ENCODE results near the gene EFCAB13.
"Not testable (repeated sequence)": the region's sequence is repeated elsewhere in the genome, so short reads cannot be mapped to it uniquely, and the experiment has no call there.

The EFCAB13 gene

DNA sequence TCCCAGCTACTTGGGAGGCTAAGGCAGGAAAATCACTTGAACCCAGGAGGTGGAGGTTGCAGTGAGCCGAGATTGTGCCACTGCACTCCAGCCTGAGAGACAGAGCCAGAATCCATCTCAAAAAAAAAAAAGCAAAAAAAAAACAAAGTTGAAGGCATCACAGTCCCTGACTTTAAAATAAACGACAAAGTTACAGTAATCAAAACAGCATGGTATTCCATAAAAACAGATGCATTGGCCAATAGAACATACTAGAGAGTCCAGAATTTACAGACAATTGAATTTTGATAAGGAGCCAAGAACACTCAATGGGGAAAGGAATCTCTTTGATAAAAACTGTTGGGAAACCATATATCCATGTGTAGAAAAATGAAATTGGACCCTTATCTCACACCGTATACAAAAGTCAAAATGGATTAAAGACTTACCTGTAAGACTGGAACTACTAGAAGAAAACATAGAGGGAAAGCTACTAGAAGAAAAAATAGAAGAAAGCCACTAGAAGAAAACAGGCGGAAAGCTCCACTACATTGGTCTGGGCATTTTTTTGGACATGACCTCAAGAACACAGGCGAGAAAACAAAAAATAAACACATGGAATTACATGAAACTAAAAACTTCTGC is 2.8 kb upstream of the EFCAB13 start:
- no peaks in the 10 kb centered on the region for H3K4me1 ChIP-seq (ENCODE audit: insufficient read depth, low read length)

DNA sequence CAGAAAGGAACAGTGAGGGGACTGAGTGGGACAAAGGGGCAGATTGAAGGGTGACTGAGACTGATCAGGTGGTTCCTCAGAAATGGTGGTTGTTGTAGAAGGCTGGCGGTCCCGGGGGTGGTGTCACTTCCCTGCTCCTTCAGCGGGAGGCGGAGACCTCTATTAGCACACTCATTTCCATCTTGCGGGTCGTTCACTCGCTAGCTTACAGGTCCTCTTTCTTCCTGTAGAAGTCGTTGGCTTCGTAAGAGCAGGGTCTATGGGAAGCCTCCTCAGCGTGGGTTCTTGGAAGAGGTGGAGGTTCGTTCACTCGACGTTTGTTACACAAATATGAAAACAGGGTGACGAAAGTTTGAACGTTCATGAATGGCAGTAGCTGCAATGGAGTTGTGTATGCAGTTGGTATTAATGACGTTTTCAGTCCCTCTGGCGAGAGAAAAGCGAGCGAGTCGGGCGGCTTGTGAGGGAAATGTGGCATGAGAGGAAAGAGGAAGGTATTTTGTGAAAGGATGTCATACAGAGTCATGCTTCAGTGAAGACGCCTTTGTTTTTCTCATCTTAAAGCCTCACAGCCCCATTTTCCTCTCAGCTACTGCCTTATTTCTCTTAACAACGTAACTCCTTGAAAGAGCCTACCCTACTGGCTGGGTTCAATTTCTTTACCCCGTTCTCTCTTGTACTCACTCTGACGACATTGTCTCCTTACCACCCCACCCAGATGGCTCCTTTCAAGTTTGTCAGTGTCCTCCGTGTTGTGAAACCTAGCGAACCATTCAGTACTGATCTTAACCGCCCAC is 667 bp downstream of the EFCAB13 start:
- Histone ChIP-seq H3K9me3 (ENCODE audit: low read length) (no peaks in the 10 kb centered on the region), H2AFZ (ENCODE audit: low read depth, low read length) (peak overlapping the region; percentile 88), H3K27me3 (ENCODE audit: insufficient read depth, low read length) (no peaks in the 10 kb centered on the region), H3K4me3 (ENCODE audit: low read length) (peak overlapping the region; percentile 48), H3K4me1 (ENCODE audit: insufficient read depth, low read length) (no peaks in the 10 kb centered on the region), H3K36me3 (ENCODE audit: insufficient read depth, low read length) (no peaks in the 10 kb centered on the region)

More for the DNA sequence above, 2.8 kb upstream of the EFCAB13 start:
- no peak overlapping the region for H3K4me3 ChIP-seq (ENCODE audit: low read length)
- H3K27me3 ChIP-seq (ENCODE audit: insufficient read depth, low read length): no peaks in the 10 kb centered on the region
- H3K36me3 ChIP-seq (ENCODE audit: insufficient read depth, low read length): no peaks in the 10 kb centered on the region
- H3K9me3 ChIP-seq (ENCODE audit: low read length): no peaks in the 10 kb centered on the region
- H2AFZ ChIP-seq (ENCODE audit: low read depth, low read length): no peak overlapping the region

DNA sequence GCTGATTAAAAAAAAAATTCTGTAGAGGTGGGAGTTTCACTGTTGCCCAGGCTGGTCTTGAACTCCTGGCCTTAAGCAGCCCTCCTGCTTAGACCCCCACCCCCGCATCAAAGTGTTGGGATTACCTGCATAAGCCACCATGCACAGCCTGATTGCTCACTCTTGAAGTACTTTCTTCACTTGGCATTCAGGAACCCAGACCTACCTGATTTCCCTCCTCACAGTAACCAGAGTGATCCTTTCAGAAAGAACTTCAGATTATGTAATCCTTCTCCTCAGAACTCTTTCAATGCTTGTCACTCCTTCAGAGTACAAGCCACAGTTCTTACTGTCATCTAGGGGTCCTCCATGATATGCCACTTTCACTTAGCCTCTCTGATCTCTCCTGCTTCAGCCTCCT is 1.4 kb downstream of the EFCAB13 start:
- Histone ChIP-seq H3K36me3 (ENCODE audit: insufficient read depth, low read length) (no peaks in the 10 kb centered on the region), H3K4me3 (ENCODE audit: low read length) (no peak overlapping the region), H3K27me3 (ENCODE audit: insufficient read depth, low read length) (no peaks in the 10 kb centered on the region), H3K9me3 (ENCODE audit: low read length) (no peaks in the 10 kb centered on the region), H3K4me1 (ENCODE audit: insufficient read depth, low read length) (no peaks in the 10 kb centered on the region), H2AFZ (ENCODE audit: low read depth, low read length) (no peak overlapping the region)

DNA sequence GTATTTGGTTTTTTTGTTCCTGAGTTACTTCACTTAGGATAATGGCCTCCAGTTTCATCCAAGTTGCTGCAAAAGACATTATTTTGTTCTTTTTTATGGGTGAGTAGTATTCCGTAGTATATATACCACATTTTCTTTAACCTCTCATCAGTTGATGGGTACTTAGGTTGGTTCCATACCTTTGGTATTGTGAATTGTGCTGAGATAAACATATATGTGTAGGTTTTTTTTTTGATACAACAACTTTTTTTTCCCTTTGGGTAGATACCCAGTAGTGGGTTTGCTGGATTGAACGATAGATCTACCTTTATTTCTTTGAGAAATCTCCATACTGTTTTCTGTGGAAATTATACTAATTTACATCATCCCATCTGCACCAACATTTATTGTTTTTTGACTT is 6.8 kb downstream of the EFCAB13 start:
- H3K4me3 ChIP-seq (ENCODE audit: low read length): no peak overlapping the region
- H3K27me3 ChIP-seq (ENCODE audit: insufficient read depth, low read length): no peaks in the 10 kb centered on the region
- no peak overlapping the region for H2AFZ ChIP-seq (ENCODE audit: low read depth, low read length)
- no peaks in the 10 kb centered on the region for H3K4me1 ChIP-seq (ENCODE audit: insufficient read depth, low read length)
- no peaks in the 10 kb centered on the region for H3K36me3 ChIP-seq (ENCODE audit: insufficient read depth, low read length)
- H3K9me3 ChIP-seq (ENCODE audit: low read length): no peaks in the 10 kb centered on the region

DNA sequence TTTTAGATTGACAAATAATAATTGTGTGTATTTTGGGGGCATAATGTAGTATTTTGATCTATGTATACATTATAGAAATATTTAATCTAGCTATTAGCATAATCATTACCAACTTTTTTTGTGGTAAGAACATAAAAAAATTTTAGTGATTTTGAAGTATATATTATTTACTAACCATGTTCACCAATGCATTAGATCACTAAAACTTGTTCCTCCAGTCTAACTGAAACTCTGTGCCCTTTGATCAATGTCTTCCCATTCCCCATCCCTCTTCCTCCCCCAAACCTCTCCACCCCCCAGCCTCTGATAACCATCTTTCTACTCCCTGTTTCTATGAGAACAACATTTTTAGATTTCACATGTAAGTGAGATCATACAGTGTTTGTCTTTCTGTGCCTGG is 8.5 kb downstream of the EFCAB13 start:
- Histone ChIP-seq H3K4me1 (ENCODE audit: insufficient read depth, low read length) (no peaks in the 10 kb centered on the region), H3K36me3 (ENCODE audit: insufficient read depth, low read length) (no peaks in the 10 kb centered on the region), H3K4me3 (ENCODE audit: low read length) (no peak overlapping the region), H2AFZ (ENCODE audit: low read depth, low read length) (no peak overlapping the region), H3K27me3 (ENCODE audit: insufficient read depth, low read length) (no peaks in the 10 kb centered on the region), H3K9me3 (ENCODE audit: low read length) (no peaks in the 10 kb centered on the region)

DNA sequence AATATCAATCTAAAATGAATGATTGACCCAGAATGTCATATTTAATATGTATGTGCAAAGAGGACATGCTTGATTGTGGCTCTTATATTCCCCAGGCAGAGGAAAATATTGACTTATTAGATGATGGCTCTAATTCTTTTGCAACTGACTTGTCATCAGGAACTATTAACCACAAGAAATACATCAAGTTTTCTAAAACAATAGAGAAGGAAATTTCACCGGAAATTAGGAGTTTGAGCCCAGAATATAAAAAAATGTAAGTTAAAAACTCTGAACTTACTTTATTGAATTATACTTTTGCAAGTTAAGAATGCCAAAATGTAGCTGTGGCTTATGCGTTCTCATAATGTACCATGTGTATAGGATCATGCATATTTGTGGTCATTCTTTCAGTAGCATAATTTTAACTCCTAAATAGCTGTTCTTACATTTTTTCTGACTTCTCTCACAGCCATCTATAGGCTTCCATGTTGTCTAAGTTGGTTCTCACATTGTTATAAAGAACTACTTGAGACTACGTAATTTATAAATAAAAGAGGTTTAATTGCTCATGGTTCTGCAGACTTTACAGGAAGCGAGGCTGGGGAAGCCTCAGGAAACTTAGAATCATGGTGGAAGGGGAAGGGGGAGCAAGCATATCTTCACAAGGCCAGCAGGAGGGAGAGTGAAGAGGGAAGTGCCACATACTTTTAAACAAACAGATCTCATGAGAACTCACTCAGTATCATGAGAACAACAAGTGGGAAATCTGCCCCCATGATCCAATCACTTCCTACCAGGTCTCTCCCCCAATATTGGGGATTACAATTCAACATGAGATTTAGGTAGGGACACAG is 11.6 kb downstream of the EFCAB13 start:
- Histone ChIP-seq H3K4me1 (ENCODE audit: insufficient read depth, low read length) (no peaks in the 10 kb centered on the region), H3K9me3 (ENCODE audit: low read length) (no peaks in the 10 kb centered on the region), H3K27me3 (ENCODE audit: insufficient read depth, low read length) (no peaks in the 10 kb centered on the region), H3K36me3 (ENCODE audit: insufficient read depth, low read length) (no peaks in the 10 kb centered on the region), H3K4me3 (ENCODE audit: low read length) (no peak overlapping the region), H2AFZ (ENCODE audit: low read depth, low read length) (no peak overlapping the region)

DNA sequence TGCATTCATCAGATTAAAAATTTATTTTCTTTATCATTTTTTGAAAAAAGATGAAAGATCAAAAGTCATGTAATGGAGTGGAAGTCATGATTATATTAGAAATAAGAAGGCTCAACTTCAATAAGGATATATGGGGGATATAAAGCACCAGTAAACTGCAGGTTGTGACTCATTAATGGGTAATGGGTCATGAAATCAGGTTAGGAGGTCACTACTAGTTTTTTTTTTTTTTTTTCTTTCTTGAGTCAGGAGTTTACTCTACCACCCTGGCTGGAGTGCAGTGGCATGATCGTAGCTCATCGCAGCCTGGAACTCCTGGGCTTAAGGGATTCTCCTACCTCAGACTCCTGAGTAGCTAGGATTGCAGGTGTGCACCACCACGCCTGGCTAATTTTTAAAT is 14.3 kb downstream of the EFCAB13 start:
- H2AFZ ChIP-seq (ENCODE audit: low read depth, low read length): no peak overlapping the region
- no peak overlapping the region for H3K4me3 ChIP-seq (ENCODE audit: low read length)
- H3K36me3 ChIP-seq (ENCODE audit: insufficient read depth, low read length): no peaks in the 10 kb centered on the region
- H3K27me3 ChIP-seq (ENCODE audit: insufficient read depth, low read length): no peaks in the 10 kb centered on the region
- no peaks in the 10 kb centered on the region for H3K4me1 ChIP-seq (ENCODE audit: insufficient read depth, low read length)
- H3K9me3 ChIP-seq (ENCODE audit: low read length): no peaks in the 10 kb centered on the region

DNA sequence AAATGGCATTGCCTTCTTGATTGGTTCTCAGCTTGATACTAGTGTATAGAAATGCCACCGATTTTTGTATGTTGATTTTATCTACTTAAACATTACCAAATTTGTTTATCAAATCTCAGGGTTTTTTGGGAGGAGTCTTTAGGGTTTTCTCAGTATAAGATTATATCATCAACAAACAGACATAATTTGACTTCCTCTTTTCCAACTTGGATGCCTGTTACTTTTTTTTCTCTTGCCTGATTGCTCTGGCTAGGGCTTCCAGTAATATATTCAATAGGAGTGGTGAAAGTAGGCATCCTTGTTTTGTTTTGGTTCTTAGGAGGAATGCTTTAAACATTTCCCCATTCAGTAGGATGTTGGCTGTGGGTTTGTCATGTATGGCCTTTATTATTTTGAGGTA is 29.1 kb downstream of the EFCAB13 start:
- Histone ChIP-seq H3K4me3 (ENCODE audit: low read length) (no peak overlapping the region), H3K27me3 (ENCODE audit: insufficient read depth, low read length) (no peaks in the 10 kb centered on the region), H2AFZ (ENCODE audit: low read depth, low read length) (no peak overlapping the region), H3K4me1 (ENCODE audit: insufficient read depth, low read length) (no peaks in the 10 kb centered on the region), H3K36me3 (ENCODE audit: insufficient read depth, low read length) (no peaks in the 10 kb centered on the region), H3K9me3 (ENCODE audit: low read length) (no peaks in the 10 kb centered on the region)

DNA sequence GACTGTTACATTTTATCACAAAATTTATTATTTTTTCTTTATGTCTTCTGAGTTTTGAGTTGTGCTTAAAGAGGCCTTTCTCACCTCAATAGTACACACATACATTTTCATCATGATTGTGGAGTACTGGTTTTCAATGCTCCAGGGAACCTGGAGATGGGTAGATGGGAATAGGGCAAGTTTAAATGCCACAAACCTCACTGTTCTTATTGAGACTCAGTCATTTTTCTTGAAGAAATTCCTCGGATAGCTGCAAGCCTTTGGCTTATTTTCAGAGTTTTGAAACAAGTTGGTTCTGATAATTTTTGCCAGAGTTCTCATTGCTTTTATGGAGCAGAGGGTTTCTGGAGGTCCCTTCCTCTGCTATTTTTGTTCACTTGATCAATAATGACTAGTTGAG is 34.9 kb downstream of the EFCAB13 start:
- no peak overlapping the region for H3K4me3 ChIP-seq (ENCODE audit: low read length)
- H3K9me3 ChIP-seq (ENCODE audit: low read length): peaks cover 7% of the 10 kb centered on the region
- no peak overlapping the region for H2AFZ ChIP-seq (ENCODE audit: low read depth, low read length)
- no peaks in the 10 kb centered on the region for H3K27me3 ChIP-seq (ENCODE audit: insufficient read depth, low read length)
- no peaks in the 10 kb centered on the region for H3K4me1 ChIP-seq (ENCODE audit: insufficient read depth, low read length)
- H3K36me3 ChIP-seq (ENCODE audit: insufficient read depth, low read length): no peaks in the 10 kb centered on the region

DNA sequence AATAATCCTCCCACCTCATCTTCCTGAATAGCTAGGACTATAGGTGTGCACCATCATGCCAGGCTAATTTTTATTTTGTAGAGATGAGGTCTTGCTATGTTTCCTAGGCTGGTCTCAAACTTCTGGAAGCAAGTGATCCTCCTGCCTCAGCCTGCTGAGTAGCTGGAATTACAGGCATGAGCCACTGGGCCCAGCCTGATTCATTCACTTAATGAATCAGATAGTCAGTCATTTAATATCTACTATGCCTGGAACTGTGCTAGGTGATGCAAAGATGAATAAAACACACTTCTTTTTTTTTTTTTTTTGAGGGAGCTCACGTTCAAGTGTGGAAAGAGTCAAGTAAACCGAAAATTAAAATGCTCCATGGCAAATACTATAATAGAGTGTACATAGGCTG is 39.4 kb downstream of the EFCAB13 start:
- Histone ChIP-seq H3K9me3 (ENCODE audit: low read length) (peaks cover 7% of the 10 kb centered on the region), H3K4me3 (ENCODE audit: low read length) (no peak overlapping the region), H3K36me3 (ENCODE audit: insufficient read depth, low read length) (no peaks in the 10 kb centered on the region), H2AFZ (ENCODE audit: low read depth, low read length) (no peak overlapping the region), H3K27me3 (ENCODE audit: insufficient read depth, low read length) (no peaks in the 10 kb centered on the region), H3K4me1 (ENCODE audit: insufficient read depth, low read length) (no peaks in the 10 kb centered on the region)

DNA sequence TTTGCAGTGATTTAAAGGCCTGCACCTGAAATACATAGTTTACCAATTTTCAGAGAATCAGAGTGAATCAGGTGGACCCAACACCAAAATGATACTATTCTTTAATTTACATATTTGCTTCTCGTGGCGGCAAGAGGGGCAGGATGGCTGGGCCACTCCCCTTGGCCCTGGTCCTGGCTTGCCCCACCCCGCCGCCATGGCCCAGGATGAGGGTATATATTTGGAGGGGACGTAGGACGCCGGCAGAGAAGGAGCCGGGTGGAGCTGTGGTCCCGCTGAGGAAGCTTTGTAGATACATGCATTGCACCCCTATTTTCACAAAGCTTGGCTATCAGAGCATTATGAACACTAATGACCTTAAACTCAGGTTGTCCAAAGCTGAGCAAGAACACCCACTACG is 43.5 kb downstream of the EFCAB13 start:
- no peaks in the 10 kb centered on the region for H3K27me3 ChIP-seq (ENCODE audit: insufficient read depth, low read length)
- H2AFZ ChIP-seq (ENCODE audit: low read depth, low read length): no peak overlapping the region
- H3K36me3 ChIP-seq (ENCODE audit: insufficient read depth, low read length): no peaks in the 10 kb centered on the region
- no peak overlapping the region for H3K4me3 ChIP-seq (ENCODE audit: low read length)
- no peaks in the 10 kb centered on the region for H3K4me1 ChIP-seq (ENCODE audit: insufficient read depth, low read length)
- peaks cover 5% of the 10 kb centered on the region for H3K9me3 ChIP-seq (ENCODE audit: low read length)

DNA sequence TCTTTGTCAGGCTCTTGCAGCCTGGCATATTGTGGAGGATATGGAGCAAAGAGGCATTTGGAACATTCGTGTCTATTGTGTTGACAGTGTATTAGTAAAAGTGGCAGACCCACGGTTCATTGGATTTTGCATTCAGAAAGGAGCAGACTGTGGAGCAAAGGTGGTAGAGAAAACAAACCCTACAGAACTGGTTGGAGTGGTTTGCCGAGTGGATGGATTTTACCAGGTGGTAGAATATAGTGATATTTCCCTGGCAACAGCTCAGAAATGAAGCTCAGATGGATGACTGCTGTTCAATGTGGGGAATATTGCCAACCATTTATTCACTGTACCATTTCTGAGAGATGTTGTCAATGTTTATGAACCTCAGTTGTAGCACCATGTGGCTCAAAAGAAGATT is 44.5 kb downstream of the EFCAB13 start:
- H3K4me1 ChIP-seq (ENCODE audit: insufficient read depth, low read length): no peaks in the 10 kb centered on the region

DNA sequence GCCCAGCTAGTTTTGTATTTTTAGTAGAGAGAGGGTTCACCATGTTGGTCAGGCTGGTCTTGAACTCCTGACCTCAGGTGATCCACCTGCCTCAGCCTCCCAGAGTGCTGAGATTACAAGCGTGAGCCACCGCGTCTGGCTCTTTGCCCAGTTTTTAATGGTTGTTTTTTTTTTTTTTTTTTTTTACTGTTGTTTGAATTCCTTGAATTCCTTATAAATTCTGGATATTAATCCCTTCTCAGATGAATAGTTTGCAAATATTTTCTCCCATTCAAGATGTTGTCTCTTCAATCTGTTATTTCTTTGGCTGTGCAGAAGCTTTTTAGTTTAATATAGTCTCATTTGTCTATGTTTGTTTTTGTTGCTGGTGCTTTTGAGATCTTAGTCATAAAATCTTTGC is 47.1 kb downstream of the EFCAB13 start:
- not testable (repeated sequence) for H3K4me3 ChIP-seq (ENCODE audit: low read length); H2AFZ ChIP-seq (ENCODE audit: low read depth, low read length); H3K36me3 ChIP-seq (ENCODE audit: insufficient read depth, low read length); H3K9me3 ChIP-seq (ENCODE audit: low read length); H3K27me3 ChIP-seq (ENCODE audit: insufficient read depth, low read length); H3K4me1 ChIP-seq (ENCODE audit: insufficient read depth, low read length)

More for the DNA sequence above, 44.5 kb downstream of the EFCAB13 start:
- H2AFZ ChIP-seq (ENCODE audit: low read depth, low read length): no peak overlapping the region
- H3K27me3 ChIP-seq (ENCODE audit: insufficient read depth, low read length): no peaks in the 10 kb centered on the region
- H3K4me3 ChIP-seq (ENCODE audit: low read length): no peak overlapping the region
- no peaks in the 10 kb centered on the region for H3K36me3 ChIP-seq (ENCODE audit: insufficient read depth, low read length)
- no peaks in the 10 kb centered on the region for H3K9me3 ChIP-seq (ENCODE audit: low read length)

Data from neuron (in vitro differentiated cells).